Left cardiac atrium (tissue), 4 donors: ENCODE results near the gene AGO3. TPM values are rescaled to one million over a fixed set of nuclear protein-coding genes. Genes with fewer than 3 reads are reported as not detected.
"Not testable (repeated sequence)": the region's sequence is repeated elsewhere in the genome, so short reads cannot be mapped to it uniquely, and the experiment has no call there.

Experiments used
- ATAC-seq, 2 donors: fragments of 200-7000 bp; cut with Tn5 transposase; one replicate each; pipeline ENCODE4 v1.9.1; 2020; ENCODE audit warnings: mild to moderate bottlenecking in 2 of 2, moderate library complexity in 2 of 2
- DNase-seq: peaks from one replicate; pipeline ENCODE4 v3.0.0-alpha.2; 2020
- intact Hi-C, 2 donors: fragments of 100-400 bp; cut with DNase I; formaldehyde crosslinking; loops; one replicate each; pipeline versions ENCODE4 v1.14.1 to v1.15.1; 2022 to 2023
- total RNA-seq, 2 donors: library from RNA; stranded (reverse); fragmentation: NEBNext Ultra II Directional; extraction: Animal tissue kit (Norgen Biotek cat#: 25700); gene quantifications; one replicate each; pipeline ENCODE4 v1.2.1, GENCODE V29; 2021
- donor health status: DM: no; HTN: yes; CAD: no.
- donor health status: DM: no; HTN: yes; CAD: no; lungs with severe emphysema.
- donor health status: DM: yes; HTN: yes; CAD: no.
- donor health status: Dilated cardiomyopathy.

Gene AGO3
- total RNA-seq, 2 donors from 2014 or later = 16.1 to 23.1 TPM

GRCh38 chr1:35915693-35916092, 15.2 kb upstream of the AGO3 start:
- ATAC-seq (no peak), DNase-seq (no peak)
- intact Hi-C loops = no loop called here

- DNase-seq (no peak), ATAC-seq (no peak)
- intact Hi-C loops = no loop called here
These were observed 7.1 kb upstream of the AGO3 start for GRCh38 chr1:35923791-35924221.

- ATAC-seq (no peak), DNase-seq (no peak)
- intact Hi-C loops = no loop called here
These were observed 6.1 kb upstream of the AGO3 start for GRCh38 chr1:35924838-35925237.

- intact Hi-C loops = no loop called here
- ATAC-seq (peak in 1 of 2 donors; percentile 45), DNase-seq (peak; percentile 49)
These were observed 5.2 kb upstream of the AGO3 start for GRCh38 chr1:35925741-35926140.

- DNase-seq (no peak), ATAC-seq (no peak)
- intact Hi-C loops = no loop called here
These were observed 3.4 kb upstream of the AGO3 start for GRCh38 chr1:35927472-35927871.

- ATAC-seq (peak; percentile 51 to 66), DNase-seq (peak; percentile 61)
- intact Hi-C loops = no loop called here
These were observed 944 bp upstream of the AGO3 start for GRCh38 chr1:35929730-35930592.

- DNase-seq (peak; percentile 46), ATAC-seq (peak in 1 of 2 donors; percentile 26)
- intact Hi-C loops = no loop called here
These were observed 697 bp downstream of the AGO3 start for GRCh38 chr1:35931446-35932157.

- DNase-seq (no peak), ATAC-seq (no peak)
- intact Hi-C loops = no loop called here
These were observed 1.3 kb downstream of the AGO3 start for GRCh38 chr1:35932158-35932636.

- DNase-seq = no peak
- intact Hi-C loops = no loop called here
- no peak for ATAC-seq
These were observed 2.0 kb downstream of the AGO3 start for GRCh38 chr1:35932941-35933340.

- intact Hi-C loops = no loop called here
- DNase-seq = no peak
- no peak for ATAC-seq
These were observed 4.8 kb downstream of the AGO3 start for GRCh38 chr1:35935442-35936388.

- intact Hi-C loops = no loop called here
These were observed 5.9 kb downstream of the AGO3 start for GRCh38 chr1:35936838-35937237.

GRCh38 chr1:35939484-35939883, 8.6 kb downstream of the AGO3 start:
- intact Hi-C loops = no loop called here
- DNase-seq (no peak), ATAC-seq (no peak)

More at GRCh38 chr1:35936838-35937237, 5.9 kb downstream of the AGO3 start:
- DNase-seq (no peak), ATAC-seq (no peak)

- intact Hi-C loops = no loop called here
- ATAC-seq (no peak), DNase-seq (no peak)
These were observed 14.4 kb downstream of the AGO3 start for GRCh38 chr1:35945327-35945726.

- ATAC-seq (no peak), DNase-seq (no peak)
- intact Hi-C loops = no loop called here
These were observed 16.6 kb downstream of the AGO3 start for GRCh38 chr1:35947547-35947946.

- intact Hi-C loops = no loop called here
- DNase-seq (no peak), ATAC-seq (no peak)
These were observed 27.7 kb downstream of the AGO3 start for GRCh38 chr1:35958558-35958957.

- intact Hi-C loops = no loop called here
- DNase-seq (no peak), ATAC-seq (no peak)
These were observed 28.4 kb downstream of the AGO3 start for GRCh38 chr1:35959304-35959703.

GRCh38 chr1:35962952-35963351, 32.0 kb downstream of the AGO3 start:
- DNase-seq (no peak), ATAC-seq (peak in 1 of 2 donors; percentile 51)
- intact Hi-C loops = no loop called here

GRCh38 chr1:35964277-35964676, 33.4 kb downstream of the AGO3 start:
- ATAC-seq, intact Hi-C loops, DNase-seq: not testable (repeated sequence)

- DNase-seq = no peak
- intact Hi-C loops = no loop called here
- ATAC-seq = no peak
These were observed 37.5 kb downstream of the AGO3 start for GRCh38 chr1:35968396-35968795.
